Right lobe of liver (tissue), 6 donors: ENCODE results near the gene TEF. TPM values are rescaled to one million over a fixed set of nuclear protein-coding genes. Genes with fewer than 3 reads are reported as not detected.
"Not testable (repeated sequence)": the region's sequence is repeated elsewhere in the genome, so short reads cannot be mapped to it uniquely, and the experiment has no call there.

Experiments used
- ATAC-seq, 4 donors: fragments of 200-7000 bp; cut with Tn5 transposase; one replicate each; pipeline ENCODE4 v1.9.1; 2020; ENCODE audit warnings: mild to moderate bottlenecking in 4 of 4, moderate library complexity in 4 of 4
- DNase-seq, 3 donors: peaks; one replicate each; pipeline ENCODE4 v3.0.0-alpha.2; 2020
- H3K27ac ChIP-seq, 3 donors: fragments of 200-600 bp; one replicate each; pipeline ENCODE4 v1.8.0; 2022
- H3K27me3 ChIP-seq, 2 donors: fragments of 200-600 bp; one replicate each; pipeline ENCODE4 v1.8.0; 2022
- H3K36me3 ChIP-seq, 4 donors: fragments of 200-600 bp; sonication (generic) in 1 of 4; one replicate each; pipeline versions ENCODE4 v1.5.1 to v1.8.0; 2017 to 2022; ENCODE audit warnings: control low read depth in 1 of 4
- H3K4me1 ChIP-seq, 4 donors: fragments of 200-600 bp; sonication (generic) in 1 of 4; one replicate each; pipeline versions ENCODE4 v1.5.1 to v1.8.0; 2017 to 2022; ENCODE audit warnings: control low read depth in 1 of 4
- H3K4me3 ChIP-seq, 3 donors: fragments of 200-600 bp; one replicate each; pipeline ENCODE4 v1.8.0; 2022
- H3K9me3 ChIP-seq, 4 donors: fragments of 200-600 bp; sonication (generic) in 1 of 4; one replicate each; pipeline versions ENCODE4 v1.5.1 to v1.8.0; 2017 to 2022; ENCODE audit warnings: control low read depth in 1 of 4
- POLR2A ChIP-seq: fragments of 450-650 bp; IDR thresholded peaks from one replicate; pipeline ENCODE4 v1.6.1; 2017; ENCODE audit warnings: antibody characterized with exemption, mild to moderate bottlenecking
- WGBS: methylation state at CpG from one replicate; pipeline ENCODE4 v1.1.6; 2018; ENCODE audit warnings: low coverage, low lambda C conversion rate; ENCODE audit not compliant: insufficient coverage; ENCODE audit errors: missing lambda C conversion rate; 5-methylcytosine and 5-hydroxymethylcytosine counted together
- intact Hi-C, 2 donors: fragments of 100-400 bp; cut with DNase I; formaldehyde crosslinking; loops; one replicate each; pipeline versions ENCODE4 v1.11.2 to v1.14.1; 2022
- total RNA-seq, 6 experiments: library from RNA; depleted of rRNA in 2 of 6; stranded (reverse); fragments of >200 nt in 2 of 6; fragmentation: NEBNext Ultra II Directional in 3 of 6; extraction: Animal tissue kit (Norgen Biotek cat#: 25700) in 3 of 6; gene quantifications; one replicate each; pipeline versions ENCODE4 v1.1.0 to v1.2.4, GENCODE V29; 2016 to 2023
- TF ChIP-seq, protein P1 (sequence below), 4 donors: fragments of 200-600 bp in 3 of 4; fragments of 450-650 bp in 1 of 4; IDR thresholded peaks; one replicate each; pipeline versions ENCODE4 v1.5.1 to v1.8.0; 2016 to 2022; ENCODE audit warnings: antibody characterized with exemption in 4 of 4, mild to moderate bottlenecking in 2 of 4
- donor health status: DM: no; HTN: yes; CAD: no.
- donor health status: DM: no; HTN: no; CAD: no.
- donor health status: DM: no; HTN: no; CAD: no.
- donor health status: DM: no; HTN: yes; CAD: no.
- donor health status: DM: no; HTN: yes; CAD: no.

The TEF gene
- total RNA-seq, 6 experiments from 2014 or later = 6.1 to 28.9 (median 15.5) TPM

DNA sequence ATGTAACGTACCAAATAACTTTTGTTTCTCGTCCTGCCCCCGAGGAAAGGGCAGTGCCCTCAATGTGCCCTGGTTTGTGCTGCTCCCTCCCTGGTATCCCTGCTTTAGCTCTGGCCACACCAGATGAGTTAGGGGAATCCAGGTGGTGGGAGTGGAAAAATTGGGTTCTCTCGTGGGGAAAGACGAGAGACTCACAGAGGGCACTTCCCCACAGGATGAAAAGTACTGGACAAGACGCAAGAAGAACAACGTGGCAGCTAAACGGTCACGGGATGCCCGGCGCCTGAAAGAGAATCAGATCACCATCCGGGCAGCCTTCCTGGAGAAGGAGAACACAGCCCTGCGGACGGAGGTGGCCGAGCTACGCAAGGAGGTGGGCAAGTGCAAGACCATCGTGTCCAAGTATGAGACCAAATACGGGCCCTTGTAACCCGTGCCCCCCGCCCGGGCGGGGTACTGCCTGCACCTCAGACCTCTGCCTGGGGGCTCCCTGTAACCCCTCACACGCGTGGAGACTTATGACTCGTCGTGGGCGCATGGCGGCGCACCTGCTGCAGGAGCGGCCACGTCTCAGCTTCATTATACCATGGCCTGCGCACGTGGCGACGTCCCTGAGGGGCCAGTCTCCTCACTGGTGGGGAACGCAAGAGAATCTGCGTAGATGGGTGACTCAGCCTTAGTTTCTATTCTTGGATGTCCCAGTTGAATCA is 13.9 kb downstream of the TEF start:
- peaks cover 0 to 60% (median 20%) of the 10 kb centered on the region in 4 donors for H3K4me1 ChIP-seq
- H3K27ac ChIP-seq = peak overlapping the region in 2 of 3 donors; percentile 92 to 93
- DNase-seq = no peak
- no peak overlapping the region for H3K4me3 ChIP-seq
- no peak for ATAC-seq
- peaks cover 0 to 25% (median 15%) of the 10 kb centered on the region in 4 donors for H3K36me3 ChIP-seq
- H3K27me3 ChIP-seq = no peaks in the 10 kb centered on the region
- TF ChIP-seq POLR2A = no peak
- H3K9me3 ChIP-seq = no peaks in the 10 kb centered on the region
- intact Hi-C loops = no loop called here
- WGBS = 72% methylated on average over 5 of the region's 37 CpGs

DNA sequence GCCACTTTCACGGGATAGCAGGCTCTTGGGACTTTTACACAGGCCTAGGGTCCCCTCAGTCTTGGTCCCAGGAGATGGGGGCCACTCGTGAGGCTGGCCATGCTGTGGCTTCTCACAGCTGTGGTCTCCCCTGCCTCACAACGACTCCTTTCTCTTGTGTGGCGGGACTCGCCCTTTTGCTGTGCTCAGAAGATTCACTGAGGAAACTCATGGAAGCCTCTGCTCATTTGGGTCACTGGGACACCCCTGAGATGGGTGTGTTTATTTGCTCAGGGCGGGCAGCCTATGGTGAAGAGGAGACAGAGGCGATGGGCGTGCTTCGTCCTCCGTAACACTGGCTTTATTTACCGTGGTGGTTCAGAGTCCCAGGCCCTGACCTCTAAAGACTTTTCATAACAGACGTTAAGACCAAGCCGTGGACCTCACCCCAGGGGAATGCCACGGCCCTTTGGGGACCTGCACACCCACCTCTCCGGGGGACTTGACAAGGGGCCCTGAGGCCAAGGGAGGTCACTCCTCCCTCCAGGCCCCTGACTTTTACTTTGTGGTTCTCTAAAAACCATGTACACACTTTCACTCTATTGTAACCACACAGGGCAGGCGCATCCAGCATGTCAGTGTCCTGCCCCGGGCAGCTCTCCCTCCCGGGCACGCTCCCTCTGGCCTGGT is 15.5 kb downstream of the TEF start:
- 19% methylated on average over 15 of the region's 19 CpGs for WGBS
- intact Hi-C loops = no loop called here
- peak overlapping the region in 2 of 3 donors; percentile 14 to 20 for H3K4me3 ChIP-seq
- H3K36me3 ChIP-seq = peaks cover 0 to 20% (median 13%) of the 10 kb centered on the region in 4 donors
- peak; percentile 10 for TF ChIP-seq POLR2A
- TF ChIP-seq, protein P1, sequence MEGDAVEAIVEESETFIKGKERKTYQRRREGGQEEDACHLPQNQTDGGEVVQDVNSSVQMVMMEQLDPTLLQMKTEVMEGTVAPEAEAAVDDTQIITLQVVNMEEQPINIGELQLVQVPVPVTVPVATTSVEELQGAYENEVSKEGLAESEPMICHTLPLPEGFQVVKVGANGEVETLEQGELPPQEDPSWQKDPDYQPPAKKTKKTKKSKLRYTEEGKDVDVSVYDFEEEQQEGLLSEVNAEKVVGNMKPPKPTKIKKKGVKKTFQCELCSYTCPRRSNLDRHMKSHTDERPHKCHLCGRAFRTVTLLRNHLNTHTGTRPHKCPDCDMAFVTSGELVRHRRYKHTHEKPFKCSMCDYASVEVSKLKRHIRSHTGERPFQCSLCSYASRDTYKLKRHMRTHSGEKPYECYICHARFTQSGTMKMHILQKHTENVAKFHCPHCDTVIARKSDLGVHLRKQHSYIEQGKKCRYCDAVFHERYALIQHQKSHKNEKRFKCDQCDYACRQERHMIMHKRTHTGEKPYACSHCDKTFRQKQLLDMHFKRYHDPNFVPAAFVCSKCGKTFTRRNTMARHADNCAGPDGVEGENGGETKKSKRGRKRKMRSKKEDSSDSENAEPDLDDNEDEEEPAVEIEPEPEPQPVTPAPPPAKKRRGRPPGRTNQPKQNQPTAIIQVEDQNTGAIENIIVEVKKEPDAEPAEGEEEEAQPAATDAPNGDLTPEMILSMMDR (IDR thresholded peaks at IDR 0.05) = no peak
- peaks cover 0 to 74% (median 24%) of the 10 kb centered on the region in 4 donors for H3K4me1 ChIP-seq
- peak overlapping the region; percentile 72 to 93 (median 92) for H3K27ac ChIP-seq
- H3K27me3 ChIP-seq = no peaks in the 10 kb centered on the region
- ATAC-seq (peak; percentile 79 to 92 (median 86)), DNase-seq (peak; percentile 78 to 93 (median 91))
- no peaks in the 10 kb centered on the region for H3K9me3 ChIP-seq

DNA sequence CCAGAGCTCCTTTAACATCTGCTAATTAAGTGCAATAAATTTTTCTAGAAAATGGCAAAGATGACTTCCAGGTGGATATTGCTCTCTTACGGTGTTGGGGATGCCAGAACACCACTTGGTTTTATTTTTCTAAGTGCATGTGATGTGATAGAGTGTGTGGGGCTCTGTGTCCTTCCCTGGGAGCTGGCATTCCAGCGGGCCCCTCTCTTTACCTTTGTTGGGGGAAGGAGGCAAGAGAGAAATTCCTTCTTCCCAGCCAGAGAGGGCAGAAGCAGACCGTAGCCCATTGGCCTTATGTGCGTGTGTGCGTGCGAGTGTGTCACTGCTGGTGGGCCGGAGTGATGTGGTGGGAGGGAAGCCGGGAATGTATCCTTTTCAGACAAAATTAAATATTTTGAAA is 17.2 kb downstream of the TEF start:
- Histone ChIP-seq H3K27me3 (no peaks in the 10 kb centered on the region), H3K9me3 (no peaks in the 10 kb centered on the region), H3K36me3 (peaks cover 0 to 20% (median 13%) of the 10 kb centered on the region in 4 donors), H3K4me1 (peaks cover 0 to 69% (median 23%) of the 10 kb centered on the region in 4 donors), H3K27ac (peak overlapping the region in 2 of 3 donors; percentile 92 to 93), H3K4me3 (peak overlapping the region in 1 of 3 donors; percentile 14)
- ATAC-seq (no peak), DNase-seq (no peak)
- 87% methylated on average over 7 of the region's 8 CpGs for WGBS
- intact Hi-C loops = no loop called here
- TF ChIP-seq, protein P1 (IDR thresholded peaks at IDR 0.05) = no peak
- no peak for TF ChIP-seq POLR2A

DNA sequence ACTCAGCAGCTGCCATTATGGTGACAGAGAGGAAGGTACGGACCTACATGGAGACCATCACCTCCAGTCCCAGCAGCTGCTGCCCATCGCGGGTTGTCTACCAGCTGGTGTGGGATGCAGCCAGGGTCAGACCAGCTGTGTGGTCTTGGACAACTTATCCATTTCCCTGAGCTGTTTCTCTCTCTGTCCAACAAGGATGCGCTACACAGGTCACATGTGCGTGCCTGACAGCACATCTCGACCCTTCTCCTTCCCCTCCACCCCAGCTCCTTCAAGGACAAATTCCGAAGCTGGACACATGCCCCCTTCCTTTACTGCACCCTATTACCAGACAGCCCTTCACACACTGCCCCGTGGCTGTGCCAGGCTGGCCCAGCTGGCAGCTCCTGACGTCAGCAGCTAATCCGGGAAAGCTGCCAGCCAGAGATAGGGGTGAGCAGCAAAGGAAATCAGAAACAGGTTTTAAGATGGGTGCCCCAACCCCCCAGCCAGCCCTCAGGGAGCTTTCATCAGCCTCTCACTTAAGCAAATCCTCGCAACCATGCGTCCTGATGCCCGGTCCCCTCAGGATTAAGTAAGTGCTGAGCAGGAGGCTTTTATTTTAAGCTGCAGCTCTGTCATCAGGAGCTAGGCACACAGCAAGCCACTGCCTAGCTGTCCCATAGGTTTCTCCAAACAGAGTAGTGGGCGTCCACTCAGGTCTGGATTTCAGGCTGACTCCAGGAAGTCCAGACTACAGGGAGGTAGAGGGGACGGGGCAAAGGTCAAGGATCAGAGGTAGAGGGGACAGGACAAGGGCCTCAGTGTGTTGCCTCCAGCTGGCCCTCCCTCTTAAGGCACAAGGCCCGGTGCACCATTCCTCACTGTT is 20.3 kb downstream of the TEF start:
- DNase-seq = peak; percentile 85 to 93 (median 92)
- ATAC-seq = peak; percentile 54 to 63 (median 54)

DNA sequence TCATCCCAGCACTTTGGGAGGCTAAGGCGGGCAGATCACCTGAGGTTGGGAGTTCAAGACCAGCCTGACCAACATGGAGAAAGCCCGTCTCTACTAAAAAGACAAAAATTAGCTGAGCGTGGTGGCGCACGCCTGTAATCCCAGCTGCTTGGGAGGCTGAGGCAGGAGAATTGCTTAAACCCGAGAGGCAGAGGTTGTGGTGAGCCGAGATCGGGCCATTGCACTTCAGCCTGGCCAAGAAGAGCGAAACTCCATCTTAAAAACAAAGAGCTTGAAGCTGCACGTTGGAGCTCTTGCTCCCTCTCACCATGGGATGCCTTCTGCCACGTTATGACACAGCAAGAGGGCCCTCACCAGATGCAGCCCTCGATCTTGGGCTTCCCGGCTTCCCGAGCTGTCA is 21.1 kb downstream of the TEF start:
- H3K27me3 ChIP-seq, intact Hi-C loops, H3K9me3 ChIP-seq, ATAC-seq, H3K4me3 ChIP-seq, DNase-seq, H3K36me3 ChIP-seq: not testable (repeated sequence)
- H3K27ac ChIP-seq = peak overlapping the region in 2 of 3 donors; percentile 84 to 86
- 60% methylated on average over 1 of the region's 14 CpGs for WGBS
- H3K4me1 ChIP-seq = peaks cover 0 to 39% (median 12%) of the 10 kb centered on the region in 4 donors

More for the DNA sequence above, 20.3 kb downstream of the TEF start:
- Histone ChIP-seq H3K36me3 (peaks cover 0 to 2% (median 0%) of the 10 kb centered on the region in 4 donors), H3K4me1 (peaks cover 0 to 42% (median 15%) of the 10 kb centered on the region in 4 donors), H3K27ac (peak overlapping the region in 2 of 3 donors; percentile 84 to 86), H3K9me3 (no peaks in the 10 kb centered on the region), H3K4me3 (no peak overlapping the region), H3K27me3 (no peaks in the 10 kb centered on the region)
- TF ChIP-seq POLR2A = no peak
- TF ChIP-seq, protein P1 (IDR thresholded peaks at IDR 0.05) = no peak
- intact Hi-C loops = no loop called here
- 23% methylated on average over 12 of the region's 16 CpGs for WGBS
